GM12878 (cell line): Measurements from ENCODE around the gene SOX12. TPM values are rescaled to one million over a fixed set of nuclear protein-coding genes. Genes with fewer than 3 reads are reported as not detected.

Source experiments
- ATAC-seq: fragments of 200-7000 bp; cut with Tn5 transposase; 3 replicates; pipeline ENCODE4 v1.9.1; 2020; ENCODE audit warnings: mild to moderate bottlenecking, moderate library complexity
- BruUV-seq: library from RNA; stranded (reverse); fragments of 400-500 nt; replicated peaks from 2 replicates; lab custom pipeline; 2021; lab: Mats Ljungman, UMichigan
- CTCF ChIA-PET: fragments of 300-600 bp; sonication (Branson Sonifier 250); formaldehyde crosslinking; extraction: SDS; loops from one replicate; lab custom pipeline; 2021; ENCODE audit warnings: inconsistent platforms; lab: Yijun Ruan, JAX
- POLR2A ChIA-PET: fragments of 350-600 bp; formaldehyde crosslinking; extraction: SDS; loops from one replicate; lab custom pipeline; 2021; ENCODE audit warnings: inconsistent platforms; lab: Charles Lee
- RAD21 ChIA-PET: fragments of 300-600 bp; sonication (Branson Sonifier 250); formaldehyde crosslinking; loops from one replicate; lab custom pipeline; 2023; ENCODE audit warnings: antibody characterized with exemption; ENCODE audit not compliant: unreplicated experiment; lab: Charles Lee
- SMC1A ChIA-PET: fragments of 300-600 bp; sonication (Branson Sonifier 250); formaldehyde crosslinking; loops from one replicate; lab custom pipeline; 2023; ENCODE audit not compliant: unreplicated experiment, uncharacterized antibody; lab: Charles Lee
- DNase-seq: peaks from one replicate; pipeline ENCODE4 v3.0.0-alpha.2; 2011; ENCODE audit warnings: low read depth, low spot score
- FAIRE-seq: peaks from 3 replicates; lab custom pipeline; 2011; peaks lifted over from hg19 to GRCh38; lab: Jason Lieb, UNC
- H2AFZ ChIP-seq: 2 replicates; pipeline ENCODE4 v1.6.0; 2011; ENCODE audit warnings: low read depth, low read length, control low read depth; ENCODE audit not compliant: control insufficient read depth
- H3K27ac ChIP-seq: 2 replicates; pipeline ENCODE4 v1.5.1; 2011; ENCODE audit warnings: control low read depth; ENCODE audit not compliant: control insufficient read depth, insufficient read depth
- H3K27me3 ChIP-seq, 2 experiments: replicated peaks in 1 of 2; 2 replicates each; pipeline versions ENCODE4 v1.6.0 to v1.6.1; 2011; ENCODE audit warnings: low read length in 1 of 2; ENCODE audit not compliant: control insufficient read depth in 2 of 2, insufficient read depth in 2 of 2
- H3K36me3 ChIP-seq, 2 experiments: 2 replicates each; pipeline ENCODE4 v1.5.1; 2011; ENCODE audit warnings: low read length in 1 of 2; ENCODE audit not compliant: control insufficient read depth in 2 of 2, insufficient read depth in 2 of 2
- H3K4me1 ChIP-seq: 2 replicates; pipeline ENCODE4 v1.6.1; 2011; ENCODE audit warnings: mild to moderate bottlenecking, low read length, moderate library complexity, mixed read lengths; ENCODE audit not compliant: control insufficient read depth, insufficient read depth
- H3K4me2 ChIP-seq: 2 replicates; pipeline ENCODE4 v1.6.0; 2011; ENCODE audit warnings: control low read depth; ENCODE audit not compliant: control insufficient read depth, insufficient read depth
- H3K4me3 ChIP-seq: fragments of 200-600 bp; sonication (generic); 2 replicates; pipeline ENCODE4 v1.5.1; 2016
- H3K79me2 ChIP-seq: 2 replicates; pipeline ENCODE4 v1.6.0; 2011; ENCODE audit warnings: low read length; ENCODE audit not compliant: control insufficient read depth, insufficient read depth
- H3K9ac ChIP-seq: 2 replicates; pipeline ENCODE4 v1.8.0; 2011; ENCODE audit warnings: low read length, control low read depth, mixed read lengths; ENCODE audit not compliant: control insufficient read depth, insufficient read depth
- H3K9me3 ChIP-seq: replicated peaks from 3 replicates; pipeline ENCODE4 v1.5.1; 2011; ENCODE audit warnings: mild to moderate bottlenecking, low read length; ENCODE audit not compliant: control insufficient read depth, insufficient read depth
- H4K20me1 ChIP-seq: 2 replicates; pipeline ENCODE4 v1.6.0; 2011; ENCODE audit not compliant: control insufficient read depth, insufficient read depth
- BHLHE40 ChIP-seq, 2 experiments: fragments of 450-650 bp in 1 of 2; IDR thresholded peaks; 2 replicates each; pipeline ENCODE4 v1.6.1; 2011 to 2017; ENCODE audit warnings: low read depth in 2 of 2, borderline replicate concordance in 1 of 2, improper control_type of control experiment in 1 of 2, low read length in 1 of 2, mild to moderate bottlenecking in 1 of 2
- CEBPB ChIP-seq, 2 experiments: fragments of 150-350 bp in 1 of 2; IDR thresholded peaks; 2 replicates each; pipeline ENCODE4 v1.6.1; 2012 to 2014; ENCODE audit warnings: low read depth in 2 of 2, low read length in 2 of 2, borderline replicate concordance in 1 of 2, inconsistent platforms in 1 of 2
- DPF2 ChIP-seq: fragments of 450-650 bp; IDR thresholded peaks from 2 replicates; pipeline ENCODE4 v1.6.1; 2017; ENCODE audit warnings: mild to moderate bottlenecking
- ETV6 ChIP-seq, 2 experiments: fragments of 450-650 bp in 1 of 2; IDR thresholded peaks in 1 of 2; conservative IDR thresholded peaks in 1 of 2; 2 replicates each; pipeline ENCODE4 v1.6.1; 2014; ENCODE audit warnings: antibody characterized with exemption in 1 of 2, borderline replicate concordance in 1 of 2, low read depth in 1 of 2, mild to moderate bottlenecking in 1 of 2, moderate library complexity in 1 of 2
- IKZF2 ChIP-seq, 2 experiments: fragments of 450-650 bp; IDR thresholded peaks; 2 replicates each; pipeline ENCODE4 v1.6.1; 2017; ENCODE audit warnings: mild to moderate bottlenecking in 2 of 2, moderate library complexity in 2 of 2
- LARP7 ChIP-seq: fragments of 450-650 bp; IDR thresholded peaks from 2 replicates; pipeline ENCODE4 v1.6.1; 2017; ENCODE audit warnings: mild to moderate bottlenecking
- POLR2A ChIP-seq: IDR thresholded peaks from 2 replicates; pipeline ENCODE4 v1.6.1; 2011; ENCODE audit warnings: low read depth, mild to moderate bottlenecking, low read length
- POLR2AphosphoS5 ChIP-seq: IDR thresholded peaks from 2 replicates; pipeline ENCODE4 v1.6.1; 2011; ENCODE audit warnings: mild to moderate bottlenecking, low read length, inconsistent platforms
- RELB ChIP-seq: fragments of 450-650 bp; IDR thresholded peaks from 2 replicates; pipeline ENCODE4 v1.6.1; 2017; ENCODE audit warnings: low read depth, mild to moderate bottlenecking, moderate library complexity
- SIN3A ChIP-seq: IDR thresholded peaks from 2 replicates; pipeline ENCODE4 v1.6.1; 2012; ENCODE audit warnings: low read depth, low read length, improper control_type of control experiment
- SMAD5 ChIP-seq: IDR thresholded peaks from 2 replicates; pipeline ENCODE4 v1.6.1; 2016; ENCODE audit warnings: antibody characterized with exemption, low read depth
- SPI1 ChIP-seq: IDR thresholded peaks from 2 replicates; pipeline ENCODE4 v1.6.1; 2011; ENCODE audit warnings: low read depth, mild to moderate bottlenecking, low read length, moderate library complexity, borderline replicate concordance; ENCODE audit not compliant: insufficient read depth
- SREBF2 ChIP-seq: IDR thresholded peaks from 2 replicates; pipeline ENCODE4 v1.6.1; 2012; ENCODE audit warnings: mild to moderate bottlenecking, low read length
- TAF1 ChIP-seq: IDR thresholded peaks from 2 replicates; pipeline ENCODE4 v1.6.1; 2011; ENCODE audit warnings: mild to moderate bottlenecking, low read depth, low read length, borderline replicate concordance
- TBL1XR1 ChIP-seq: IDR thresholded peaks from 2 replicates; pipeline ENCODE4 v1.6.1; 2012; ENCODE audit warnings: low read depth, low read length, improper control_type of control experiment
- TCF7 ChIP-seq: IDR thresholded peaks from 2 replicates; pipeline ENCODE4 v1.6.1; 2014; ENCODE audit warnings: antibody characterized with exemption, borderline replicate concordance
- YY1 ChIP-seq: IDR thresholded peaks from 2 replicates; pipeline ENCODE4 v1.6.1; 2011; ENCODE audit warnings: low read depth, mild to moderate bottlenecking, low read length
- ZNF687 ChIP-seq: fragments of 450-650 bp; IDR thresholded peaks from 2 replicates; pipeline ENCODE4 v1.6.1; 2017; ENCODE audit warnings: mild to moderate bottlenecking, moderate library complexity
- WGBS: methylation state at CpG from one replicate; pipeline ENCODE4 v1.1.6; 2016; ENCODE audit warnings: low lambda C conversion rate; ENCODE audit not compliant: insufficient replicate concordance, insufficient coverage; ENCODE audit errors: missing lambda C conversion rate; 5-methylcytosine and 5-hydroxymethylcytosine counted together
- in situ Hi-C: fragments of 300-500 bp; cut with MboI; formaldehyde crosslinking; loops from 9 replicates; pipeline ENCODE4 v1.14.3; 2018; ENCODE audit warnings: mixed read lengths
- intact Hi-C: fragments of 100-400 bp; cut with micrococcal nuclease; formaldehyde crosslinking; loops from one replicate; pipeline ENCODE4 v1.14.2; 2022; ENCODE audit not compliant: unreplicated experiment
- polyA plus RNA-seq, 11 experiments: library from polyadenylated mRNA; depleted of rRNA in 4 of 11; unstranded in 6 of 11; stranded (reverse) in 5 of 11; fragments of >200 nt; fragmentation: Nextera tagmentation in 4 of 11; fragmentation: Illumina TruSeq in 1 of 11; extraction: Ambion mirVana in 4 of 11; extraction: Trizol in 1 of 11; gene quantifications; 1 replicate in 1 of 11; 2 replicates in 10 of 11; pipeline versions ENCODE4 v1.2.1 to v1.2.3, GENCODE V29; 2011 to 2016; ENCODE audit warnings: inconsistent platforms in 2 of 11, missing spikeins in 2 of 11, low read depth in 1 of 11
- total RNA-seq, 4 experiments: library from RNA; depleted of rRNA in 3 of 4; stranded (reverse); fragments of >200 nt in 3 of 4; fragmentation: Illumina TruSeq in 1 of 4; extraction: Trizol in 1 of 4; gene quantifications; 2 replicates each; pipeline versions ENCODE4 v1.2.1 to v1.2.3, GENCODE V29; 2013 to 2021

SOX12 gene
- total and polyA plus RNA-seq, 10 of the 15 experiments (the other 5 are each of a cell fraction or from before 2014, with no cell fraction given) = 0.50 to 17.9 (median 1.4) TPM

- no peak for FAIRE-seq
- peaks cover 4% of the 10 kb centered on the region; the same call in 1 of the 2 replicates for H3K79me2 ChIP-seq
- H4K20me1 ChIP-seq = no peaks in the 10 kb centered on the region
- ChIA-PET POLR2A (interaction anchor here (0.7 to 1.7 kb wide), 5 partner anchors 17 to 50 kb away, joined by 3 to 9 read pairs (median 3); partner anchors contain the start of genes SOX12 and ZCCHC3), RAD21 (interaction anchor here (0.6 to 1.3 kb wide), 4 partner anchors 16 to 197 kb away, joined by 3 to 4 read pairs (median 4); partner anchors contain the start of gene CSNK2A1), CTCF (interaction anchor here (0.8 to 3.6 kb wide), 3 partner anchors 16 to 392 kb away, joined by 3 to 27 read pairs (median 3); no protein-coding TSS in a partner anchor), SMC1A (interaction anchor here (1.1 to 1.8 kb wide), 3 partner anchors 9 to 50 kb away, joined by 3 to 6 read pairs (median 4); no protein-coding TSS in a partner anchor)
- no peaks in the 10 kb centered on the region for H3K9me3 ChIP-seq
- WGBS = under 1% methylated on average over 31 of the region's 50 CpGs
- intact Hi-C loops = no loop called here
- BruUV-seq = no TSS peak
- no peaks in the 10 kb centered on the region for H3K27me3 ChIP-seq
- H3K4me3 ChIP-seq = peak within 1 kb of the TSS; percentile 83
- H3K9ac ChIP-seq = peak within 1 kb of the TSS; percentile 70
- H2AFZ ChIP-seq = peak within 1 kb of the TSS; percentile 73
- ATAC-seq = peak; percentile 79
- in situ Hi-C loops = no loop called here
- peak within 1 kb of the TSS; percentile 73 for H3K27ac ChIP-seq
- 0 out of 2 replicates have a peak, but pooled peaks cover 3% of the 10 kb centered on the region for H3K4me1 ChIP-seq
- H3K36me3 ChIP-seq = no peaks in the 10 kb centered on the region; a peak in 2 of 4 replicates
- no peak for DNase-seq
- H3K4me2 ChIP-seq = peak within 1 kb of the TSS; percentile 83
- TF ChIP-seq BHLHE40 (IDR thresholded peaks at IDR 0.05; ENCODE audit: borderline replicate concordance in 1 of 2, low read depth in 2 of 2, low read length in 1 of 2) = no peak
- TF ChIP-seq SREBF2 = no peak
- 0 out of 2 replicates have a peak, but pooled peaks have one; percentile 22 for TF ChIP-seq DPF2
- 0 out of 2 replicates have a peak, but pooled peaks have one; percentile 20 for TF ChIP-seq SIN3A
- TF ChIP-seq POLR2A = peak; percentile 62
- 0 out of 2 replicates have a peak, but pooled peaks have one; percentile 37 for TF ChIP-seq LARP7
- 0 out of 2 replicates have a peak, but pooled peaks have one; percentile 5 for TF ChIP-seq YY1
- 0 out of 2 replicates have a peak, but pooled peaks have one; percentile 45 for TF ChIP-seq SMAD5
- 0 out of 4 replicates have a peak, but pooled peaks have one; percentile 25 to 41 for TF ChIP-seq IKZF2 (IDR thresholded peaks at IDR 0.05)
- peak; percentile 29; the same call in 1 of the 2 replicates for TF ChIP-seq POLR2AphosphoS5
- TF ChIP-seq TBL1XR1 = no peak
- TF ChIP-seq CEBPB (IDR thresholded peaks at IDR 0.05; ENCODE audit: borderline replicate concordance in 1 of 2, low read depth in 2 of 2, low read length in 2 of 2) = no peak
- TF ChIP-seq ETV6 (conservative IDR thresholded peaks at IDR 0.05 in 1 of 2, IDR thresholded peaks at IDR 0.05 in 1 of 2; ENCODE audit: borderline replicate concordance in 1 of 2, low read depth in 1 of 2) = no peak
- peak; percentile 38 for TF ChIP-seq ZNF687
- no peak for TF ChIP-seq SPI1
- TF ChIP-seq RELB = 0 out of 2 replicates have a peak, but pooled peaks have one; percentile 24
- TF ChIP-seq TAF1 = 0 out of 2 replicates have a peak, but pooled peaks have one; percentile 25
- TF ChIP-seq TCF7 = no peak
Measured at GRCh38 chr20:346640-347316, 21.4 kb downstream of the SOX12 start, which contains the start of gene NRSN2. Gene NRSN2 (plus strand): TSS chr20:347111. CDS start chr20:349644, 2,533 bp downstream.
